CD4-positive, alpha-beta T cell (primary cell): Measurements from ENCODE around the gene PLEKHH2. TPM values are rescaled to one million over a fixed set of nuclear protein-coding genes. Genes with fewer than 3 reads are reported as not detected.
"Not testable (repeated sequence)": the region's sequence is repeated elsewhere in the genome, so short reads cannot be mapped to it uniquely, and the experiment has no call there.

Experiments
- ATAC-seq: fragments of 200-7000 bp; cut with Tn5 transposase; one replicate; pipeline ENCODE4 v1.10.0; 2022; ENCODE audit warnings: mild to moderate bottlenecking; ENCODE audit not compliant: poor library complexity
- CTCF ChIA-PET: fragments of 350-600 bp; sonication (Branson Sonifier 250); formaldehyde crosslinking; loops from one replicate; lab custom pipeline; 2021; ENCODE audit warnings: antibody characterized with exemption, inconsistent platforms; lab: Charles Lee
- POLR2A ChIA-PET: fragments of 350-600 bp; sonication (Branson Sonifier 250); formaldehyde crosslinking; loops from one replicate; lab custom pipeline; 2021; ENCODE audit warnings: antibody characterized with exemption, inconsistent platforms; lab: Charles Lee
- DNase-seq, 14 experiments: peaks; one replicate each; pipeline ENCODE4 v3.0.0-alpha.2; 2013 to 2020; ENCODE audit warnings: mixed read lengths in 2 of 14
- H3K27ac ChIP-seq, 2 donors: one replicate each; pipeline versions ENCODE4 v1.5.1 to v1.7.0; 2013; ENCODE audit warnings: low read length in 2 of 2, low read depth in 1 of 2, mild to moderate bottlenecking in 1 of 2
- H3K27me3 ChIP-seq, 2 experiments: 1 replicate in 1 of 2; 2 replicates in 1 of 2; pipeline versions ENCODE4 v1.6.1 to v1.7.0; 2013; ENCODE audit warnings: low read length in 2 of 2, control low read depth in 1 of 2, mild to moderate bottlenecking in 1 of 2, moderate library complexity in 1 of 2; ENCODE audit not compliant: insufficient read depth in 2 of 2, control insufficient read depth in 1 of 2
- H3K36me3 ChIP-seq: one replicate; pipeline ENCODE4 v1.6.1; 2013; ENCODE audit warnings: low read length, control low read depth; ENCODE audit not compliant: insufficient read depth
- H3K4me1 ChIP-seq: one replicate; pipeline ENCODE4 v1.6.1; 2013; ENCODE audit warnings: low read length, control low read depth; ENCODE audit not compliant: insufficient read depth
- H3K4me3 ChIP-seq: one replicate; pipeline ENCODE4 v1.5.1; 2013; ENCODE audit warnings: mild to moderate bottlenecking, low read length, moderate library complexity
- H3K9me3 ChIP-seq, 2 experiments: 1 replicate in 1 of 2; 2 replicates in 1 of 2; pipeline versions ENCODE4 v1.6.1 to v1.7.0; 2013; ENCODE audit warnings: low read length in 2 of 2, mild to moderate bottlenecking in 2 of 2, control low read depth in 1 of 2, moderate library complexity in 1 of 2; ENCODE audit not compliant: control insufficient read depth in 1 of 2, insufficient read depth in 1 of 2
- H3K27ac Mint-ChIP-seq: one replicate; pipeline ENCODE4 v1.8.0; 2020; ENCODE audit warnings: mixed read lengths
- H3K27me3 Mint-ChIP-seq: one replicate; pipeline ENCODE4 v1.8.0; 2021; ENCODE audit warnings: mixed read lengths
- H3K36me3 Mint-ChIP-seq: one replicate; pipeline ENCODE4 v1.8.0; 2021; ENCODE audit warnings: low read depth, mixed read lengths
- H3K4me1 Mint-ChIP-seq: one replicate; pipeline ENCODE4 v1.8.0; 2021; ENCODE audit warnings: low read depth, mixed read lengths
- H3K4me3 Mint-ChIP-seq: one replicate; pipeline ENCODE4 v1.8.0; 2020; ENCODE audit warnings: mild to moderate bottlenecking, mixed read lengths
- H3K9me3 Mint-ChIP-seq: one replicate; pipeline ENCODE4 v1.8.0; 2020; ENCODE audit warnings: mixed read lengths
- intact Hi-C, 2 experiments: fragments of 100-400 bp; cut with DNase I in 1 of 2; cut with micrococcal nuclease in 1 of 2; formaldehyde crosslinking; loops; one replicate each; pipeline versions ENCODE4 v1.15.1 to v1.9.0; 2023 to 2025; cut with DNase I, micrococcal nuclease
- total RNA-seq, 174 experiments: library from RNA in 2 of 174; stranded (reverse) in 2 of 174; gene quantifications; one replicate each; pipeline ENCODE4 v1.2.3 and lab custom pipeline; 2021 to 2026
- TF ChIP-seq, protein P1 (sequence below): fragments of 200-600 bp; IDR thresholded peaks from one replicate; pipeline ENCODE4 v1.8.0; 2022; ENCODE audit warnings: antibody characterized with exemption, mild to moderate bottlenecking

Gene PLEKHH2
- total RNA-seq, 2 experiments from 2014 or later, result 1.6 to 2.7 TPM

DNA sequence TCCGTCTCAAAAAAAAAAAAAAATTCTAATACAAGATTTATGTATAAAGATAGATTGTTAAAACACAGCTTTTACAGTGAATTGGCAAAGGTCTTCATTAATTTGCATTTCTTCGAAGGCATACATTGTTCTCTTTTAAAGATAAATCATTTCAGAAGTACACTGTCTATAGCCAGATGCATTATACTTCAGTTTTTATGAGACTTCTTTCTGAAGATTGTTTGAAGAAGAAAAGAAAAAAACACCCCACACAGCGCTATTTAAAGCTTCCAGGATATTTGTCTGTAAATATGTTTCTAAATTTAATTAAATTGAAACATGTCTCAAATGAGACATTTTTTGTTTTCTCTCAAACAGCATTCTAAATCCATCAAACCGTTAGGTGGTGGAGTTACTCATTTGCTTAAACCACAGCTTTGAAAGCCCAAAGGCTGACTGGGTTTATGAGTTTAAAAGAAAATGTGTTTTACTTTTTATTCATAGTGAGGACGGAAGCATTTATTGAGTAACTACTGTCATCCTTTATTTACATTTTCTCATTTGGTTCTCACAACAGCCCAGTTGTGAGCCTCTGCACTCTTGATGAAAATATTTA is 81.6 kb downstream of the PLEKHH2 start:
- Histone ChIP-seq H3K4me3 (no peak overlapping the region), H3K4me1 (no peaks in the 10 kb centered on the region), H3K36me3 (no peaks in the 10 kb centered on the region), H3K9me3 (no peaks in the 10 kb centered on the region), H3K27ac (no peak overlapping the region), H3K27me3 (no peaks in the 10 kb centered on the region)
- Mint-ChIP-seq H3K9me3 (no peaks in the 10 kb centered on the region), H3K4me3 (no peak overlapping the region), H3K27me3 (peaks cover 8% of the 10 kb centered on the region), H3K36me3 (no peaks in the 10 kb centered on the region), H3K27ac (no peak overlapping the region), H3K4me1 (no peaks in the 10 kb centered on the region)
- POLR2A ChIA-PET, result no interaction called here
- intact Hi-C loops, result no loop called here
- TF ChIP-seq, protein P1, sequence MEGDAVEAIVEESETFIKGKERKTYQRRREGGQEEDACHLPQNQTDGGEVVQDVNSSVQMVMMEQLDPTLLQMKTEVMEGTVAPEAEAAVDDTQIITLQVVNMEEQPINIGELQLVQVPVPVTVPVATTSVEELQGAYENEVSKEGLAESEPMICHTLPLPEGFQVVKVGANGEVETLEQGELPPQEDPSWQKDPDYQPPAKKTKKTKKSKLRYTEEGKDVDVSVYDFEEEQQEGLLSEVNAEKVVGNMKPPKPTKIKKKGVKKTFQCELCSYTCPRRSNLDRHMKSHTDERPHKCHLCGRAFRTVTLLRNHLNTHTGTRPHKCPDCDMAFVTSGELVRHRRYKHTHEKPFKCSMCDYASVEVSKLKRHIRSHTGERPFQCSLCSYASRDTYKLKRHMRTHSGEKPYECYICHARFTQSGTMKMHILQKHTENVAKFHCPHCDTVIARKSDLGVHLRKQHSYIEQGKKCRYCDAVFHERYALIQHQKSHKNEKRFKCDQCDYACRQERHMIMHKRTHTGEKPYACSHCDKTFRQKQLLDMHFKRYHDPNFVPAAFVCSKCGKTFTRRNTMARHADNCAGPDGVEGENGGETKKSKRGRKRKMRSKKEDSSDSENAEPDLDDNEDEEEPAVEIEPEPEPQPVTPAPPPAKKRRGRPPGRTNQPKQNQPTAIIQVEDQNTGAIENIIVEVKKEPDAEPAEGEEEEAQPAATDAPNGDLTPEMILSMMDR, result no peak
- CTCF ChIA-PET, result no interaction called here
- DNase-seq, result no peak
- no peak for ATAC-seq

GRCh38 chr2:43724728-43725526 is 87.9 kb downstream of the PLEKHH2 start:
- ChIA-PET CTCF (no interaction called here), POLR2A (no interaction called here)
- no peaks in the 10 kb centered on the region for H3K4me1 Mint-ChIP-seq
- DNase-seq (no peak), ATAC-seq (no peak)
- no peaks in the 10 kb centered on the region for H3K36me3 Mint-ChIP-seq
- TF ChIP-seq, protein P1, result no peak
- no peaks in the 10 kb centered on the region for H3K27me3 ChIP-seq
- no peaks in the 10 kb centered on the region for H3K9me3 Mint-ChIP-seq
- H3K27me3 Mint-ChIP-seq, result peaks cover 4% of the 10 kb centered on the region
- H3K4me3 Mint-ChIP-seq, result no peak overlapping the region
- intact Hi-C loops, result no loop called here
- no peak overlapping the region for H3K27ac ChIP-seq
- H3K4me3 ChIP-seq, result no peak overlapping the region
- H3K27ac Mint-ChIP-seq, result no peak overlapping the region
- no peaks in the 10 kb centered on the region for H3K4me1 ChIP-seq
- no peaks in the 10 kb centered on the region for H3K36me3 ChIP-seq
- H3K9me3 ChIP-seq, result no peaks in the 10 kb centered on the region

- H3K36me3 Mint-ChIP-seq, result no peaks in the 10 kb centered on the region
Observed at GRCh38 chr2:43725711-43726246, 88.7 kb downstream of the PLEKHH2 start.

GRCh38 chr2:43726961-43727633 is 90.0 kb downstream of the PLEKHH2 start:
- H3K36me3 ChIP-seq, H3K36me3 Mint-ChIP-seq, H3K27me3 Mint-ChIP-seq, POLR2A ChIA-PET, H3K9me3 Mint-ChIP-seq, DNase-seq, CTCF ChIA-PET, H3K9me3 ChIP-seq, H3K27ac ChIP-seq, H3K4me3 Mint-ChIP-seq, H3K27me3 ChIP-seq, H3K4me1 ChIP-seq, H3K4me3 ChIP-seq, H3K27ac Mint-ChIP-seq, intact Hi-C loops, H3K4me1 Mint-ChIP-seq, ATAC-seq: not testable (repeated sequence)

More at GRCh38 chr2:43725711-43726246, 88.7 kb downstream of the PLEKHH2 start:
- no peak overlapping the region for H3K4me3 ChIP-seq
- no peaks in the 10 kb centered on the region for H3K9me3 ChIP-seq
- no peaks in the 10 kb centered on the region for H3K27me3 ChIP-seq
- TF ChIP-seq, protein P1, result no peak
- intact Hi-C loops, result no loop called here
- H3K27ac ChIP-seq, result no peak overlapping the region
- no peaks in the 10 kb centered on the region for H3K9me3 Mint-ChIP-seq
- POLR2A ChIA-PET, result no interaction called here
- DNase-seq, result no peak
- peaks cover 4% of the 10 kb centered on the region for H3K27me3 Mint-ChIP-seq
- CTCF ChIA-PET, result no interaction called here
- no peak overlapping the region for H3K27ac Mint-ChIP-seq
- no peak overlapping the region for H3K4me3 Mint-ChIP-seq
- H3K36me3 ChIP-seq, result no peaks in the 10 kb centered on the region
- H3K4me1 Mint-ChIP-seq, result no peaks in the 10 kb centered on the region
- H3K4me1 ChIP-seq, result no peaks in the 10 kb centered on the region
- ATAC-seq, result no peak
